H1 (cell line): Measurements from ENCODE around the gene CX3CL1. TPM values are rescaled to one million over a fixed set of nuclear protein-coding genes. Genes with fewer than 3 reads are reported as not detected.

ENCODE experiments used
- CTCF ChIA-PET: fragments of 300-600 bp; sonication (Branson Sonifier 250); formaldehyde crosslinking; loops from one replicate; lab custom pipeline; 2021; ENCODE audit not compliant: partially characterized antibody; lab: Charles Lee
- POLR2A ChIA-PET: fragments of 300-600 bp; sonication (Branson Sonifier 250); formaldehyde crosslinking; loops from one replicate; lab custom pipeline; 2021; ENCODE audit warnings: inconsistent platforms; ENCODE audit not compliant: partially characterized antibody; lab: Charles Lee
- DNase-seq, 2 experiments: peaks; one replicate each; pipeline versions ENCODE4 v3.0.0 to v3.0.0-alpha.2; 2010 to 2022; ENCODE audit warnings: low spot score in 2 of 2, low read depth in 1 of 2, mixed read lengths in 1 of 2
- FAIRE-seq: peaks from 2 replicates; lab custom pipeline; 2011; peaks lifted over from hg19 to GRCh38; lab: Jason Lieb, UNC
- H2AFZ ChIP-seq: 2 replicates; pipeline ENCODE4 v1.8.1; 2012; ENCODE audit warnings: low read length, inconsistent platforms
- H2AK5ac ChIP-seq: 2 replicates; pipeline ENCODE4 v1.6.1; 2013; ENCODE audit warnings: low read depth, low read length
- H2BK120ac ChIP-seq: replicated peaks from 2 replicates; pipeline ENCODE3; 2013; ENCODE audit warnings: low read depth, low read length, inconsistent platforms
- H2BK12ac ChIP-seq: 2 replicates; pipeline ENCODE4 v1.6.1; 2013; ENCODE audit warnings: low read depth, low read length
- H2BK15ac ChIP-seq: 2 replicates; pipeline ENCODE4 v1.6.1; 2013; ENCODE audit warnings: low read length
- H2BK20ac ChIP-seq: 2 replicates; pipeline ENCODE4 v1.6.1; 2013; ENCODE audit warnings: low read length
- H2BK5ac ChIP-seq: 2 replicates; pipeline ENCODE4 v1.6.1; 2013; ENCODE audit warnings: low read depth, low read length
- H3K14ac ChIP-seq: 2 replicates; pipeline ENCODE4 v1.6.1; 2013; ENCODE audit warnings: inconsistent platforms; ENCODE audit not compliant: insufficient read length
- H3K18ac ChIP-seq: 2 replicates; pipeline ENCODE4 v1.6.1; 2013; ENCODE audit warnings: low read length; ENCODE audit errors: extremely low read depth
- H3K23ac ChIP-seq: 2 replicates; pipeline ENCODE4 v1.6.1; 2013; ENCODE audit warnings: inconsistent platforms; ENCODE audit not compliant: insufficient read length
- H3K23me2 ChIP-seq: 2 replicates; pipeline ENCODE4 v1.6.1; 2013; ENCODE audit warnings: low read depth, low read length
- H3K27ac ChIP-seq: 2 replicates; pipeline ENCODE4 v1.6.1; 2011; ENCODE audit warnings: low read depth, low read length, inconsistent platforms
- H3K27me3 ChIP-seq, 4 experiments: replicated peaks in 1 of 4; 1 replicate in 1 of 4; 2 replicates in 3 of 4; pipeline versions ENCODE4 v1.6.1 to v1.8.1; 2011 to 2013; ENCODE audit warnings: low read length in 3 of 4, mild to moderate bottlenecking in 3 of 4, inconsistent platforms in 2 of 4, mixed read lengths in 2 of 4, moderate library complexity in 1 of 4; ENCODE audit not compliant: control insufficient read depth in 3 of 4, insufficient read depth in 3 of 4; ENCODE audit errors: extremely low read depth in 1 of 4
- H3K36me3 ChIP-seq, 4 experiments: 2 replicates each; pipeline versions ENCODE4 v1.6.1 to v1.8.1; 2011 to 2013; ENCODE audit warnings: mild to moderate bottlenecking in 4 of 4, low read length in 3 of 4, moderate library complexity in 2 of 4, control low read depth in 1 of 4, inconsistent platforms in 1 of 4; ENCODE audit not compliant: insufficient read depth in 4 of 4, control insufficient read depth in 2 of 4
- H3K4ac ChIP-seq: replicated peaks from 2 replicates; pipeline ENCODE3; 2013; ENCODE audit warnings: low read length, low read depth, mixed read lengths, inconsistent platforms; ENCODE audit not compliant: insufficient read length
- H3K4me1 ChIP-seq, 4 experiments: replicated peaks in 1 of 4; 1 replicate in 1 of 4; 2 replicates in 3 of 4; pipeline versions ENCODE4 v1.6.1 to v1.8.1; 2011 to 2013; ENCODE audit warnings: low read length in 3 of 4, inconsistent platforms in 2 of 4, mixed read lengths in 1 of 4; ENCODE audit not compliant: insufficient read depth in 4 of 4, control insufficient read depth in 3 of 4
- H3K4me2 ChIP-seq, 2 experiments: 2 replicates each; pipeline versions ENCODE4 v1.6.1 to v1.8.1; 2011 to 2013; ENCODE audit warnings: low read depth in 2 of 2, low read length in 2 of 2, control low read depth in 1 of 2, inconsistent platforms in 1 of 2, mild to moderate bottlenecking in 1 of 2; ENCODE audit not compliant: insufficient read depth in 1 of 2
- H3K4me3 ChIP-seq, 4 experiments: fragments of 200-600, 300-600 bp in 1 of 4; sonication (generic), shearing (Covaris generic), sonication (Bioruptor Twin) in 1 of 4; 2 replicates each; pipeline versions ENCODE4 v1.5.1 to v1.8.1; 2011 to 2016; ENCODE audit warnings: low read length in 4 of 4, low read depth in 3 of 4, control low read depth in 2 of 4, inconsistent platforms in 2 of 4, mild to moderate bottlenecking in 2 of 4, mixed read lengths in 1 of 4, moderate library complexity in 1 of 4; ENCODE audit not compliant: insufficient read depth in 2 of 4; ENCODE audit errors: extremely low read depth in 1 of 4
- H3K56ac ChIP-seq: replicated peaks from 2 replicates; pipeline ENCODE3; 2013; ENCODE audit warnings: low read depth, mild to moderate bottlenecking, mixed read lengths, low read length, inconsistent platforms; ENCODE audit not compliant: insufficient read length
- H3K79me1 ChIP-seq: 2 replicates; pipeline ENCODE4 v1.6.1; 2013; ENCODE audit warnings: low read depth, low read length, control low read depth
- H3K79me2 ChIP-seq, 2 experiments: 2 replicates each; pipeline versions ENCODE4 v1.6.1 to v1.8.1; 2012 to 2013; ENCODE audit warnings: low read length in 2 of 2, mild to moderate bottlenecking in 2 of 2, inconsistent platforms in 1 of 2; ENCODE audit not compliant: insufficient read depth in 2 of 2, control insufficient read depth in 1 of 2
- H3K9ac ChIP-seq, 4 experiments: replicated peaks in 1 of 4; 1 replicate in 1 of 4; 2 replicates in 3 of 4; pipeline versions ENCODE4 v1.6.1 to v1.8.1; 2011 to 2013; ENCODE audit warnings: low read depth in 3 of 4, low read length in 3 of 4, control low read depth in 2 of 4, mild to moderate bottlenecking in 2 of 4, moderate library complexity in 2 of 4, inconsistent platforms in 1 of 4; ENCODE audit errors: extremely low read depth in 1 of 4
- H3K9me3 ChIP-seq, 2 experiments: 2 replicates each; pipeline versions ENCODE4 v1.6.1 to v1.8.1; 2012 to 2013; ENCODE audit warnings: mild to moderate bottlenecking in 2 of 2, moderate library complexity in 2 of 2, control low read depth in 1 of 2, inconsistent platforms in 1 of 2, low read depth in 1 of 2, low read length in 1 of 2, mixed read lengths in 1 of 2; ENCODE audit not compliant: insufficient read depth in 2 of 2
- H4K20me1 ChIP-seq, 2 experiments: replicated peaks in 1 of 2; 2 replicates each; pipeline versions ENCODE3 to v1.8.1; 2011 to 2013; ENCODE audit warnings: inconsistent platforms in 2 of 2, low read length in 2 of 2, mild to moderate bottlenecking in 1 of 2; ENCODE audit not compliant: insufficient read depth in 2 of 2, control insufficient read depth in 1 of 2
- H4K5ac ChIP-seq: 2 replicates; pipeline ENCODE4 v1.6.1; 2013; ENCODE audit warnings: low read length, low read depth, mixed read lengths, inconsistent platforms; ENCODE audit not compliant: insufficient read length
- H4K8ac ChIP-seq: 2 replicates; pipeline ENCODE4 v1.8.0; 2013; ENCODE audit warnings: mild to moderate bottlenecking, moderate library complexity, low read length, inconsistent platforms; ENCODE audit not compliant: insufficient read depth; ENCODE audit errors: extremely low read depth
- H4K91ac ChIP-seq: replicated peaks from 2 replicates; pipeline ENCODE3; 2013; ENCODE audit warnings: low read length, mixed read lengths, inconsistent platforms; ENCODE audit not compliant: insufficient read length
- ASH2L ChIP-seq: fragments of 200-600, 300-600 bp; sonication (generic); IDR thresholded peaks from one replicate; pipeline ENCODE4 v1.7.1; 2017; ENCODE audit warnings: low read length
- BRCA1 ChIP-seq: IDR thresholded peaks from 2 replicates; pipeline ENCODE4 v1.6.1; 2012; ENCODE audit warnings: low read depth, low read length, improper control_type of control experiment
- CBX5 ChIP-seq: fragments of 300-800, 300-1000 bp; sonication (generic); IDR thresholded peaks from 2 replicates; pipeline ENCODE4 v1.7.1; 2016; ENCODE audit warnings: antibody characterized with exemption, low read length, low read depth
- CBX8 ChIP-seq: fragments of 300-800, 300-1000 bp; sonication (generic); IDR thresholded peaks from 2 replicates; pipeline ENCODE4 v1.7.1; 2016; ENCODE audit warnings: low read depth, low read length, borderline replicate concordance
- CREB1 ChIP-seq: IDR thresholded peaks from 2 replicates; pipeline ENCODE4 v1.6.1; 2012; ENCODE audit warnings: inconsistent platforms
- GTF2F1 ChIP-seq: IDR thresholded peaks from 2 replicates; pipeline ENCODE4 v1.6.1; 2012; ENCODE audit warnings: low read depth, low read length, improper control_type of control experiment, borderline replicate concordance
- HDAC6 ChIP-seq: IDR thresholded peaks from one replicate; pipeline ENCODE4 v1.7.1; 2012; ENCODE audit warnings: low read depth, mild to moderate bottlenecking, inconsistent platforms, low read length, moderate library complexity
- JUN ChIP-seq: IDR thresholded peaks from 2 replicates; pipeline ENCODE4 v1.6.1; 2011; ENCODE audit warnings: low read depth, mild to moderate bottlenecking, improper control_type of control experiment, low read length
- KDM1A ChIP-seq: fragments of 200-600, 300-600 bp; sonication (generic); IDR thresholded peaks from 2 replicates; pipeline ENCODE4 v1.7.1; 2016; ENCODE audit warnings: mild to moderate bottlenecking, low read length, borderline replicate concordance
- KDM4A ChIP-seq: IDR thresholded peaks from one replicate; pipeline ENCODE4 v1.7.1; 2012; ENCODE audit warnings: low read depth, mild to moderate bottlenecking, moderate library complexity, low read length, inconsistent platforms; ENCODE audit not compliant: severe bottlenecking
- KDM5A ChIP-seq: fragments of 200-600 bp; IDR thresholded peaks from 2 replicates; pipeline ENCODE4 v1.7.1; 2012; ENCODE audit warnings: mild to moderate bottlenecking, low read length, inconsistent platforms, mixed read lengths
- MAX ChIP-seq: IDR thresholded peaks from 2 replicates; pipeline ENCODE4 v1.6.1; 2012; ENCODE audit warnings: inconsistent platforms
- SRF ChIP-seq: IDR thresholded peaks from 2 replicates; pipeline ENCODE4 v1.6.1; 2011; ENCODE audit warnings: mild to moderate bottlenecking, low read depth, low read length, moderate library complexity
- TAF1 ChIP-seq: IDR thresholded peaks from 2 replicates; pipeline ENCODE4 v1.6.1; 2011; ENCODE audit warnings: mild to moderate bottlenecking, low read depth, low read length
- TEAD4 ChIP-seq: IDR thresholded peaks from 2 replicates; pipeline ENCODE4 v1.6.1; 2012; ENCODE audit warnings: low read depth, low read length, inconsistent platforms, mixed read lengths
- WGBS, 2 experiments: shearing (Covaris generic) in 1 of 2; methylation state at CpG; one replicate each; pipeline versions ENCODE4 v1.1.6 to v1.1.7; 2013 to 2015; ENCODE audit warnings: low lambda C conversion rate in 2 of 2, mixed read lengths in 2 of 2, inconsistent platforms in 1 of 2, low coverage in 1 of 2, missing lambda C conversion rate in 1 of 2; ENCODE audit not compliant: insufficient replicate concordance in 2 of 2, insufficient coverage in 1 of 2, insufficient read length in 1 of 2; ENCODE audit errors: extremely low coverage in 1 of 2, missing lambda C conversion rate in 1 of 2; 5-methylcytosine and 5-hydroxymethylcytosine counted together
- polyA plus RNA-seq, 7 experiments: library from polyadenylated mRNA; depleted of rRNA in 3 of 7; stranded (reverse) in 5 of 7; unstranded in 2 of 7; fragments of >200 nt in 5 of 7; fragments of 200-250 nt in 2 of 7; gene quantifications; 1 replicate in 5 of 7; 2 replicates in 1 of 7; 4 replicates in 1 of 7; pipeline versions ENCODE4 v1.2.1 to v1.2.3, GENCODE V29; 2011 to 2013; ENCODE audit warnings: missing spikeins in 2 of 7, mixed read lengths in 2 of 7
- total RNA-seq: library from RNA; stranded (reverse); fragmentation: NEBNext Ultra II Directional; extraction: Animal tissue kit (Norgen Biotek cat#: 25700); gene quantifications from 2 replicates; pipeline ENCODE4 v1.2.1, GENCODE V29; 2021

Gene CX3CL1
- total and polyA plus RNA-seq, 2 of the 8 experiments (the other 6 are each of a cell fraction or from before 2014, with no cell fraction given) = 1.4 to 3.0 TPM

GRCh38 chr16:57329718-57330327 is 42.5 kb upstream of the CX3CL1 start:
- FAIRE-seq = no peak
- Histone ChIP-seq H3K4me1 (no peaks in the 10 kb centered on the region), H2BK15ac (no peak overlapping the region), H2BK12ac (no peak overlapping the region), H2BK5ac (no peak overlapping the region), H2BK20ac (no peak overlapping the region), H3K36me3 (no peaks in the 10 kb centered on the region), H3K14ac (no peak overlapping the region), H3K18ac (no peak overlapping the region), H2AFZ (no peak overlapping the region), H3K56ac (no peak overlapping the region), H3K79me1 (no peaks in the 10 kb centered on the region), H3K4me3 (no peak overlapping the region), H4K20me1 (no peaks in the 10 kb centered on the region), H3K4ac (no peak overlapping the region), H2BK120ac (no peak overlapping the region), H3K9ac (no peak overlapping the region), H4K8ac (no peak overlapping the region), H3K4me2 (no peak overlapping the region), H2AK5ac (no peak overlapping the region), H3K23me2 (no peaks in the 10 kb centered on the region), H3K27ac (no peak overlapping the region), H3K79me2 (no peaks in the 10 kb centered on the region), H3K23ac (no peak overlapping the region), H4K5ac (no peak overlapping the region), H3K9me3 (peaks cover 0 to 4% of the 10 kb centered on the region in 2 experiments; a peak in 1 of 4 replicates), H3K27me3 (no peaks in the 10 kb centered on the region), H4K91ac (no peak overlapping the region)
- no peak for DNase-seq
- ChIA-PET CTCF (no interaction called here), POLR2A (no interaction called here)
- WGBS, 2 experiments = 79% methylated on average over 8 of the region's 8 CpGs; no CpG with 5 or more reads in 1 of the 2 experiments
- TF ChIP-seq CBX8 = no peak
- no peak for TF ChIP-seq MAX
- TF ChIP-seq CBX5 = no peak
- no peak for TF ChIP-seq SRF
- TF ChIP-seq ASH2L = no peak
- TF ChIP-seq HDAC6 = no peak
- TF ChIP-seq KDM4A = no peak
- no peak for TF ChIP-seq KDM1A
- no peak for TF ChIP-seq GTF2F1
- no peak for TF ChIP-seq CREB1
- no peak for TF ChIP-seq TAF1
- TF ChIP-seq BRCA1 = no peak
- no peak for TF ChIP-seq JUN
- TF ChIP-seq KDM5A = no peak
- no peak for TF ChIP-seq TEAD4
